COR-L47 (cell line): ENCODE measurements around the gene NCMAP.
"Not testable (repeated sequence)": the region's sequence is repeated elsewhere in the genome, so short reads cannot be mapped to it uniquely, and the experiment has no call there.

Source experiments
- DNase-seq: peaks from one replicate; lab custom pipeline; 2025; lab: John Stamatoyannopoulos, UW

The NCMAP gene

GRCh38 chr1:24541711-24542346 is 14.1 kb upstream of the NCMAP start:
- no peak for DNase-seq

- DNase-seq = no peak
Measured at GRCh38 chr1:24544239-24544638, 11.6 kb upstream of the NCMAP start.

DNA sequence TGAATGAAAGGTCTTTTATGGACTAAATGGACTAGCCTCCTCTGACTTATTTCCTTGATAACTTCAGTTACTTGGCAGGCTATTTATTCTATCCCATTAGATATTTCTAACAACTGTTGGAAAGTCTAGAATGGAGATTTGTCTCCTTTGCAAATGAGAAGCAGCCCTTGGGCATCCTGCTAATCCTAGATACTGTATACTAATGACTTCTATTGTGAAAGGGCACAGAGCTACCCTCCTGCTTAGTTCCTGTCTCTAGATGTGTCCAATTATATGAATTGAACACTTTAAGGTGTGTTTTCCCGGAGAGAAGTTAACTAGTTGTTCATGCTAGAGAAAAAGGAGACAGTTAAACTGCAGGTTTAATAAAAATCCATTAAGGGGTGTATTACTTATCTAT is 10.2 kb upstream of the NCMAP start:
- no peak for DNase-seq

GRCh38 chr1:24547195-24547594 is 8.7 kb upstream of the NCMAP start:
- no peak for DNase-seq

DNA sequence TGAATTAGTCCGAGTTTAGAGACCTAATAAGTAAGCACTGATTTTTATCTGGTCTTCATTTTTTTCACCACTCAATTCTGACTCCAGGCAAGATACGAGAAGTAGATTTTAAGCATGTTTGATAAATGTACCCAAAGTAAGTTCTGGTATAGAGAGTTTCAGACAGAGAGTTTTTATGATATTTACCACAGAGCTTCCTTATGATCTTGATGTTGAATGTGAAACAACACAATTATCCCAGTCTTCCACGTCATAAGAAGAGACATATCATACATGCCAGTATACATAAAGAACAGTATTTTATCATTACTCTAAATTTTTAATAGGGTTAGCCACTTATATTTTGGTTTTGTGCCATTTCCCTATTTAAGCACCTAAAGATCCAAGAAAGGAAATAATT is 7.8 kb upstream of the NCMAP start:
- DNase-seq = no peak

GRCh38 chr1:24549210-24549609 is 6.7 kb upstream of the NCMAP start:
- DNase-seq = not testable (repeated sequence)

- DNase-seq = no peak
Measured at GRCh38 chr1:24551290-24551959, 4.5 kb upstream of the NCMAP start.

DNA sequence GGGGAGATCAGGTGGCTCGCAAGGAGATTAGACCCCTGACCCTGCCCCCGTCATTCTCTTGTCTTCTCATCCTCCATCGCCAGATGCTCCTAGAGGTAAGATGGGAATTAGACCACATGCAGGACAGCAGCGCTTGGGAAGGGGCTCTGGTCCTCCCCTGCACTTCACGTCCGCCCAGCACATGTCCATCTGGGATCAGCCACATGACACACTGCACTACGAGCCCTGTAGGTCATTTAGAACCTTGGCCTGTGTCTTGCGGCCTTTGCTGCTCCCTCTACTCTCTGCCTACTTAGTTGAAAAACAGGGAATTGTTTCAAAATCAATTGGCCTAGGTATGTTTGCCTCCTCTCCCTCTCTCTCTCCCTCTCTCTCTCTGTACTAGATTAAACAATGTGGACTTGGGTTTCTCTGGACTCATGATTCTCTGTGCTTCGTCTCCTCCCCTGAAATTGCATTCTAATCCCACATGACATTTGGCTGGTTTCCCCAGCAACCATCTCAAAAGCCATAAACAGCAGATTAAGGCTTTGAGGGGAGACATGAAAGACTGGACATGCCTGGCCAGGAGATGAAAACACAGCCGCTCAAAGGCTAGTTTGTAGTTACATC is 3.8 kb upstream of the NCMAP start:
- DNase-seq = no peak

- no peak for DNase-seq
Measured at GRCh38 chr1:24553931-24554330, 2.0 kb upstream of the NCMAP start.

DNA sequence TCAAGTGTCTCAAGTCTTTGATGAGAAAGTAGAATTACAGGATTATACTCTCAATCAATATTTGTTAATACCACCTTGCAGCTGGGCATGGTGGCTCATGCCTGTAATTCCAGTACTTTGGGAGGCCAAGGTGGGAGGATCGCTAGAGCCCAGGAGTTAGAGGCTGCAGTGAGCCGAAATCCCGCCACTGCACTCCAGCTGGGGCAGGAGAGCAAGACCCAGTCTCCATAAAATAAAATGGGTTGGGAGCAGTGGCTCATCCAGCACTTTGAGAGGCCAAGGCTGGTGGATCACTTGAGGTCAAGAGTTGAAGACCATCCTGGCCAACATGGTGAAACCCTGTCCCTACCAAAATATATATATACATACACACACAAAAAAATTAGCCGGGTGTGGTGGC is 1.2 kb upstream of the NCMAP start:
- DNase-seq = no peak

- DNase-seq = no peak
Measured at GRCh38 chr1:24556414-24556795, 518 bp downstream of the NCMAP start.

DNA sequence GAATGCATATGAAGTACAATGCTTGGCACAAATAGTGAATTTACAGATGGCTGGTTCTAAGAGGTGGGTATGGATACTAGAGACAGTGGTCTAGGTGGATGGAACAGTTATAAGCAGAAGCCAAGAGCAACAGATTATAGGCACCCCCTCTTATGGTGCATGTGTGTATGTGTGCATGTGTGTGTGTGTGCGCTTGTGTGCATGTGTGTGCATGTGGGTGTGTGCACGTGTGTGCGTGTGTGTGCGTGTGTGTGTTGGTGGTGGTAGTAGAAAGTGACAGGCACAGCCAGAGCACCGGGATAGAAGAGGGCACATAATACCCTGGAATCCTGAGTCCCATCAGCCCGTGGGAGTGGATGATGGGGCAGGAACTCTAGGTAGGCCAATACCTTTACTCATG is 1.3 kb downstream of the NCMAP start:
- DNase-seq = no peak

- DNase-seq = no peak
Measured at GRCh38 chr1:24557711-24558131, 1.8 kb downstream of the NCMAP start.

DNA sequence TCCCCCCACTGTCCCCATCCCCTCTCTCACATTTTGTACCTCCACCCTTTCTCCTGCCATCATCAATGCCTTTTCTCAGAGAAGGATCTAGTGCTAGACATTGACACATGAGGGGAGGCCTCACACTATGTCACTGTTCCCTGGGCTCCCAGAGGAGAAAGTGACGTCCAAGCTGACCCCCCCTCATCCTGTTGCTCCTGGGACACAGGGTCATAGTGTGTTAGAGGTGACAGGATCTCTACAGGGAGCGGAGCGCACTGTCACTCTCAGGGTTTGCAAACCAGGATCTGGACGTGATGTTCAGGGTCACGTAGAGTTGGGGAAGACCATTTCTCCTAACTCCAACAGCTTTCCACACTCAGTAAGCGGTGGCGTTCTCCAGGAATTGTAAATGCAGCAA is 2.6 kb downstream of the NCMAP start:
- no peak for DNase-seq

GRCh38 chr1:24558902-24559791 is 3.3 kb downstream of the NCMAP start:
- peak; percentile 25 for DNase-seq

GRCh38 chr1:24560361-24560760 is 4.5 kb downstream of the NCMAP start:
- no peak for DNase-seq

GRCh38 chr1:24562625-24563024 is 6.7 kb downstream of the NCMAP start:
- DNase-seq = peak; percentile 90

GRCh38 chr1:24564695-24565094 is 8.8 kb downstream of the NCMAP start:
- no peak for DNase-seq

DNA sequence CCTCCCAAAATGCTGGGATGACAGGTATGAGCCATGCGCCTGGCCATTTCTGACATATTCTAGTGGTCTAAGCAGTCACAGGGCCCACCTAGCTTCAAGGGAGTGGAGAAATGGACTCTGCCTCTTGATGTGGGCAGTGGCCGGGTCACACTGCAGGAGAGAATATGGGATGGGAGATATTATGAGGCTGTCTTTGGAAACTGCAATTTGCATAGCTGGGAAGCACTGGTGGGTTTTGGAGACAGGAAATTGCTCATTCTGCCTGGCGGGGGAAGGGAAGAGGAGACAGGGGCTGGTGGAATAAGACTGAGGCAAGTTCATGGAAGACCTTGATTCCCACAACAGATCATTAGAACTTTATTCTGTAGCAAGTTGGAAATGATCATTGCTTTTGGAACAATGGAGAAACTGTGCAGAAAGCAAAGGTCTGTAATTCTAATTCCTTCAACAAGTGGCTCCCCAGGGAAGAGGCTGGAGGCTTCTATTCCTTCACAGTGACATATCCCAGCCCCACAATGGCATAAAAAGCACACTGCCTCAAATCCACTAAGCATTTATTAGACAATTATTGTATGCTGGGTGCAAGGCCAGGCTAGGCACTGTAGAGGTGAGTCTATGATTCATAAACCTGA is 10.5 kb downstream of the NCMAP start:
- DNase-seq = no peak

GRCh38 chr1:24567792-24568388 is 12.0 kb downstream of the NCMAP start:
- DNase-seq = no peak

DNA sequence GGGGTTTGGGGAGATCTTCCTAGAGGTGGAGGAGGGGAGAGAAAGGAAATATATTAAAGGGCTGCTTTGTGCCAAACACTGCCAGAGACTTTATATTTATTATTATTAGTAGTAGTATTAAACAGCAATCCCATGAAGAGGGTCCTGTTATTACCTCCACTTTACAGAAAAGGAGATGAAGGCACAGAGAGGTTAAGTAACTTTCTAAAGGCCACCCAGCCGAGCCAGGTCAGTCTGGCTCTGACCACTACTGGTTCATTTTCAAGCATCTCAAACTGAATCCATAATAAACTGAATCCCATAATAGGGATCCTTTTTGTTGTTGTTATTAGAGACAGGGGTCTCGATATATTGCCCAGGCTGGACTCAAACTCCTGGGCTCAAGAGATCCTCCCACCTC is 12.6 kb downstream of the NCMAP start:
- DNase-seq = no peak
